KOPT-K1 (cell line): ENCODE data around the gene CFAP299.

Source experiments
- H3K27ac ChIP-seq: fragments of 200-600 bp; sonication (generic); 2 replicates; pipeline ENCODE4 v1.5.1; 2016; ENCODE audit warnings: antibody characterized with exemption, mild to moderate bottlenecking, low read depth, low read length; ENCODE audit not compliant: poor library complexity, severe bottlenecking
- H3K36me3 ChIP-seq: fragments of 200-600 bp; sonication (generic); 2 replicates; pipeline ENCODE4 v1.5.1; 2017; ENCODE audit warnings: antibody characterized with exemption, mild to moderate bottlenecking, low read length, moderate library complexity; ENCODE audit not compliant: insufficient read depth
- H3K9me3 ChIP-seq: fragments of 200-600 bp; sonication (generic); 2 replicates; pipeline ENCODE4 v1.5.1; 2017; ENCODE audit warnings: antibody characterized with exemption, low read length, mild to moderate bottlenecking; ENCODE audit not compliant: insufficient read depth, poor library complexity, severe bottlenecking

CFAP299 gene

GRCh38 chr4:80956421-80956820 is 620.9 kb downstream of the CFAP299 start:
- H3K27ac ChIP-seq, result no peak overlapping the region
- no peaks in the 10 kb centered on the region for H3K9me3 ChIP-seq
- no peaks in the 10 kb centered on the region for H3K36me3 ChIP-seq

- H3K9me3 ChIP-seq, result no peaks in the 10 kb centered on the region
- H3K36me3 ChIP-seq, result no peaks in the 10 kb centered on the region
- H3K27ac ChIP-seq, result no peak overlapping the region
Observed at GRCh38 chr4:80963051-80963450, 627.5 kb downstream of the CFAP299 start.

GRCh38 chr4:80967346-80967745 is 631.8 kb downstream of the CFAP299 start:
- no peaks in the 10 kb centered on the region for H3K9me3 ChIP-seq
- H3K36me3 ChIP-seq, result no peaks in the 10 kb centered on the region

GRCh38 chr4:80980239-80980638 is 644.7 kb downstream of the CFAP299 start:
- H3K27ac ChIP-seq, result no peak overlapping the region
- no peaks in the 10 kb centered on the region for H3K36me3 ChIP-seq
- H3K9me3 ChIP-seq, result no peaks in the 10 kb centered on the region

More at GRCh38 chr4:80967346-80967745, 631.8 kb downstream of the CFAP299 start:
- H3K27ac ChIP-seq, result no peak overlapping the region

GRCh38 chr4:80986011-80986410 is 650.5 kb downstream of the CFAP299 start:
- Histone ChIP-seq H3K36me3 (no peaks in the 10 kb centered on the region), H3K9me3 (no peaks in the 10 kb centered on the region), H3K27ac (no peak overlapping the region)

- H3K36me3 ChIP-seq, result no peaks in the 10 kb centered on the region
- no peaks in the 10 kb centered on the region for H3K9me3 ChIP-seq
- H3K27ac ChIP-seq, result no peak overlapping the region
Observed at GRCh38 chr4:80989921-80990544, 654.5 kb downstream of the CFAP299 start.

- H3K27ac ChIP-seq, result no peak overlapping the region
- no peaks in the 10 kb centered on the region for H3K36me3 ChIP-seq
- H3K9me3 ChIP-seq, result no peaks in the 10 kb centered on the region
Observed at GRCh38 chr4:80990851-80991250, 655.3 kb downstream of the CFAP299 start.

GRCh38 chr4:80999943-81000342 is 664.4 kb downstream of the CFAP299 start:
- H3K9me3 ChIP-seq, result no peaks in the 10 kb centered on the region
- H3K36me3 ChIP-seq, result no peaks in the 10 kb centered on the region
- no peak overlapping the region for H3K27ac ChIP-seq

- H3K27ac ChIP-seq, result no peak overlapping the region
- no peaks in the 10 kb centered on the region for H3K9me3 ChIP-seq
- H3K36me3 ChIP-seq, result no peaks in the 10 kb centered on the region
Observed at GRCh38 chr4:81003597-81004111, 668.1 kb downstream of the CFAP299 start.

GRCh38 chr4:81007417-81007816 is 671.9 kb downstream of the CFAP299 start:
- no peaks in the 10 kb centered on the region for H3K36me3 ChIP-seq
- no peaks in the 10 kb centered on the region for H3K9me3 ChIP-seq
- H3K27ac ChIP-seq, result no peak overlapping the region
